ENCODE data around the gene SPDYE17. TPM values are rescaled to one million over a fixed set of nuclear protein-coding genes. Genes with fewer than 3 reads are reported as not detected.
"Not testable (repeated sequence)": the region's sequence is repeated elsewhere in the genome, so short reads cannot be mapped to it uniquely, and the experiment has no call there.

The SPDYE17 gene
- total and polyA plus RNA-seq, 4 experiments from 2014 or later, result not detected

- H3K27ac ChIP-seq (ENCODE audit: low read depth, low read length); POLR2A ChIA-PET (ENCODE audit: partially characterized antibody); H3K4me3 ChIP-seq (ENCODE audit: low read length in 2 of 2); H3K27me3 ChIP-seq (ENCODE audit: insufficient read depth, low read length); H3K36me3 ChIP-seq (ENCODE audit: insufficient read depth, low read length); CTCF ChIA-PET (ENCODE audit: partially characterized antibody); H3K4me1 ChIP-seq (ENCODE audit: insufficient read depth, low read length); H3K27ac Mint-ChIP-seq; H3K9me3 Mint-ChIP-seq; intact Hi-C loops (cut with micrococcal nuclease); H3K4me1 Mint-ChIP-seq; H3K27me3 Mint-ChIP-seq; H3K4me3 Mint-ChIP-seq; H3K9me3 ChIP-seq (ENCODE audit: control insufficient read depth in 1 of 2, low read length in 2 of 2); DNase-seq: not testable (repeated sequence)
- H3K36me3 Mint-ChIP-seq, result peaks cover 4 to 10% of the 10 kb centered on the region in 2 donors
These were observed 54.3 kb downstream of the SPDYE17 start for GRCh38 chr7:76977761-76978367.

- H3K4me3 Mint-ChIP-seq; H3K4me3 ChIP-seq (ENCODE audit: low read length in 2 of 2); intact Hi-C loops (cut with micrococcal nuclease); H3K27ac Mint-ChIP-seq; H3K36me3 ChIP-seq (ENCODE audit: insufficient read depth, low read length); H3K9me3 Mint-ChIP-seq; CTCF ChIA-PET (ENCODE audit: partially characterized antibody); H3K27me3 Mint-ChIP-seq; H3K27me3 ChIP-seq (ENCODE audit: insufficient read depth, low read length); H3K4me1 ChIP-seq (ENCODE audit: insufficient read depth, low read length); POLR2A ChIA-PET (ENCODE audit: partially characterized antibody); H3K9me3 ChIP-seq (ENCODE audit: control insufficient read depth in 1 of 2, low read length in 2 of 2); H3K27ac ChIP-seq (ENCODE audit: low read depth, low read length); H3K36me3 Mint-ChIP-seq; H3K4me1 Mint-ChIP-seq; DNase-seq: not testable (repeated sequence)
These were observed 57.2 kb downstream of the SPDYE17 start for GRCh38 chr7:76974793-76975579.

- H3K27me3 Mint-ChIP-seq; H3K9me3 Mint-ChIP-seq; H3K9me3 ChIP-seq (ENCODE audit: control insufficient read depth in 1 of 2, low read length in 2 of 2); H3K4me3 Mint-ChIP-seq; H3K4me1 ChIP-seq (ENCODE audit: insufficient read depth, low read length); H3K27ac Mint-ChIP-seq; H3K4me3 ChIP-seq (ENCODE audit: low read length in 2 of 2); DNase-seq; CTCF ChIA-PET (ENCODE audit: partially characterized antibody); H3K27ac ChIP-seq (ENCODE audit: low read depth, low read length); H3K36me3 Mint-ChIP-seq; H3K27me3 ChIP-seq (ENCODE audit: insufficient read depth, low read length); H3K4me1 Mint-ChIP-seq; H3K36me3 ChIP-seq (ENCODE audit: insufficient read depth, low read length); intact Hi-C loops (cut with micrococcal nuclease); POLR2A ChIA-PET (ENCODE audit: partially characterized antibody): not testable (repeated sequence)
These were observed 57.8 kb downstream of the SPDYE17 start for GRCh38 chr7:76974336-76974735.

- CTCF ChIA-PET (ENCODE audit: partially characterized antibody); H3K9me3 Mint-ChIP-seq; H3K4me3 ChIP-seq (ENCODE audit: low read length in 2 of 2); H3K4me3 Mint-ChIP-seq; intact Hi-C loops (cut with micrococcal nuclease); H3K36me3 Mint-ChIP-seq; H3K4me1 ChIP-seq (ENCODE audit: insufficient read depth, low read length); H3K36me3 ChIP-seq (ENCODE audit: insufficient read depth, low read length); H3K9me3 ChIP-seq (ENCODE audit: control insufficient read depth in 1 of 2, low read length in 2 of 2); H3K27me3 ChIP-seq (ENCODE audit: insufficient read depth, low read length); H3K27me3 Mint-ChIP-seq; POLR2A ChIA-PET (ENCODE audit: partially characterized antibody); DNase-seq; H3K4me1 Mint-ChIP-seq; H3K27ac Mint-ChIP-seq; H3K27ac ChIP-seq (ENCODE audit: low read depth, low read length): not testable (repeated sequence)
These were observed 59.8 kb downstream of the SPDYE17 start for GRCh38 chr7:76972391-76972790.

Other genes starting within 250 kb of the SPDYE17 start
- gene SPDYE18, start 30.2 kb upstream of the SPDYE17 start, total RNA-seq, result 1 to 10 TPM; 1.5 to 2.8 TPM
- not detected for gene SPDYE18, start 30.2 kb upstream of the SPDYE17 start, polyA plus RNA-seq
- gene CCDC146, start 90.3 kb upstream of the SPDYE17 start, total RNA-seq, result 10 to 100 TPM; 15.1 to 16.0 TPM
- 1 to 10 TPM; 2.5 to 3.2 TPM for gene CCDC146, start 90.3 kb upstream of the SPDYE17 start, polyA plus RNA-seq
- gene FGL2, start 167.5 kb upstream of the SPDYE17 start, total RNA-seq, result 1 to 10 TPM; 2.9 to 4.5 TPM
- gene FGL2, start 167.5 kb upstream of the SPDYE17 start, polyA plus RNA-seq, result 1 to 10 TPM; 2.5 to 4.6 TPM